ENCODE measurements around the gene IQCN.

Gene IQCN

GRCh38 chr19:18308948-18309325 lies 34.7 kb upstream of the IQCN start:
- Mint-ChIP-seq H3K27ac (no peak overlapping the region), H3K27me3 (ENCODE audit: low read depth) (no peaks in the 10 kb centered on the region), H3K36me3 (ENCODE audit: low read depth) (peaks cover 14% of the 10 kb centered on the region), H3K4me3 (no peak overlapping the region), H3K9me3 (no peaks in the 10 kb centered on the region), H3K4me1 (ENCODE audit: low read depth) (peaks cover 17% of the 10 kb centered on the region)

GRCh38 chr19:18308051-18308947 lies 34.0 kb upstream of the IQCN start:
- peaks cover 22% of the 10 kb centered on the region for H3K4me1 Mint-ChIP-seq (ENCODE audit: low read depth)
- H3K36me3 Mint-ChIP-seq (ENCODE audit: low read depth): peaks cover 14% of the 10 kb centered on the region
- H3K27me3 Mint-ChIP-seq (ENCODE audit: low read depth): no peaks in the 10 kb centered on the region
- H3K27ac Mint-ChIP-seq: no peak overlapping the region
- no peak overlapping the region for H3K4me3 Mint-ChIP-seq
- H3K9me3 Mint-ChIP-seq: no peaks in the 10 kb centered on the region

- no peaks in the 10 kb centered on the region for H3K27me3 Mint-ChIP-seq (ENCODE audit: low read depth)
- peaks cover 23% of the 10 kb centered on the region for H3K4me1 Mint-ChIP-seq (ENCODE audit: low read depth)
- no peaks in the 10 kb centered on the region for H3K9me3 Mint-ChIP-seq
- H3K27ac Mint-ChIP-seq: peak overlapping the region; percentile 93
- H3K36me3 Mint-ChIP-seq (ENCODE audit: low read depth): peaks cover 14% of the 10 kb centered on the region
- H3K4me3 Mint-ChIP-seq: peak overlapping the region; percentile 78
These were observed 33.0 kb upstream of the IQCN start for GRCh38 chr19:18307271-18307681.

GRCh38 chr19:18306888-18307260 lies 32.6 kb upstream of the IQCN start:
- H3K4me3 Mint-ChIP-seq: peak overlapping the region; percentile 78
- no peaks in the 10 kb centered on the region for H3K27me3 Mint-ChIP-seq (ENCODE audit: low read depth)
- no peaks in the 10 kb centered on the region for H3K9me3 Mint-ChIP-seq
- peaks cover 24% of the 10 kb centered on the region for H3K4me1 Mint-ChIP-seq (ENCODE audit: low read depth)
- peaks cover 14% of the 10 kb centered on the region for H3K36me3 Mint-ChIP-seq (ENCODE audit: low read depth)
- H3K27ac Mint-ChIP-seq: peak overlapping the region; percentile 93

- H3K36me3 Mint-ChIP-seq (ENCODE audit: low read depth): peaks cover 14% of the 10 kb centered on the region
- H3K27ac Mint-ChIP-seq: peak overlapping the region; percentile 93
- no peaks in the 10 kb centered on the region for H3K9me3 Mint-ChIP-seq
- peak overlapping the region; percentile 92 for H3K4me3 Mint-ChIP-seq
- H3K4me1 Mint-ChIP-seq (ENCODE audit: low read depth): peaks cover 26% of the 10 kb centered on the region
- H3K27me3 Mint-ChIP-seq (ENCODE audit: low read depth): no peaks in the 10 kb centered on the region
These were observed 32.1 kb upstream of the IQCN start for GRCh38 chr19:18306209-18306887.

GRCh38 chr19:18304458-18305310 lies 30.4 kb upstream of the IQCN start:
- Mint-ChIP-seq H3K27ac (peak overlapping the region; percentile 97), H3K4me1 (ENCODE audit: low read depth) (peaks cover 26% of the 10 kb centered on the region), H3K27me3 (ENCODE audit: low read depth) (no peaks in the 10 kb centered on the region), H3K9me3 (no peaks in the 10 kb centered on the region), H3K36me3 (ENCODE audit: low read depth) (peaks cover 14% of the 10 kb centered on the region), H3K4me3 (peak overlapping the region; percentile 92)

GRCh38 chr19:18304208-18304457 lies 29.9 kb upstream of the IQCN start:
- Mint-ChIP-seq H3K9me3 (no peaks in the 10 kb centered on the region), H3K27me3 (ENCODE audit: low read depth) (no peaks in the 10 kb centered on the region), H3K4me1 (ENCODE audit: low read depth) (peaks cover 26% of the 10 kb centered on the region), H3K27ac (peak overlapping the region; percentile 97), H3K36me3 (ENCODE audit: low read depth) (peaks cover 14% of the 10 kb centered on the region), H3K4me3 (peak overlapping the region; percentile 92)

GRCh38 chr19:18301718-18302111 lies 27.5 kb upstream of the IQCN start:
- H3K36me3 Mint-ChIP-seq (ENCODE audit: low read depth): peaks cover 8% of the 10 kb centered on the region
- no peaks in the 10 kb centered on the region for H3K9me3 Mint-ChIP-seq
- peak overlapping the region; percentile 31 for H3K27ac Mint-ChIP-seq
- H3K4me3 Mint-ChIP-seq: peak overlapping the region; percentile 42
- H3K27me3 Mint-ChIP-seq (ENCODE audit: low read depth): no peaks in the 10 kb centered on the region
- peaks cover 27% of the 10 kb centered on the region for H3K4me1 Mint-ChIP-seq (ENCODE audit: low read depth)

GRCh38 chr19:18300930-18301717 lies 26.9 kb upstream of the IQCN start:
- H3K9me3 Mint-ChIP-seq: peaks cover under 1% of the 10 kb centered on the region
- peak overlapping the region; percentile 42 for H3K4me3 Mint-ChIP-seq
- H3K27me3 Mint-ChIP-seq (ENCODE audit: low read depth): no peaks in the 10 kb centered on the region
- H3K27ac Mint-ChIP-seq: no peak overlapping the region
- H3K36me3 Mint-ChIP-seq (ENCODE audit: low read depth): peaks cover 6% of the 10 kb centered on the region
- peaks cover 26% of the 10 kb centered on the region for H3K4me1 Mint-ChIP-seq (ENCODE audit: low read depth)

GRCh38 chr19:18299654-18300053 lies 25.4 kb upstream of the IQCN start:
- Mint-ChIP-seq H3K9me3 (peaks cover 4% of the 10 kb centered on the region), H3K4me1 (ENCODE audit: low read depth) (peaks cover 28% of the 10 kb centered on the region), H3K36me3 (ENCODE audit: low read depth) (peaks cover 8% of the 10 kb centered on the region), H3K27me3 (ENCODE audit: low read depth) (no peaks in the 10 kb centered on the region), H3K4me3 (no peak overlapping the region), H3K27ac (no peak overlapping the region)

GRCh38 chr19:18298601-18299000 lies 24.3 kb upstream of the IQCN start:
- peaks cover 7% of the 10 kb centered on the region for H3K36me3 Mint-ChIP-seq (ENCODE audit: low read depth)
- H3K27me3 Mint-ChIP-seq (ENCODE audit: low read depth): no peaks in the 10 kb centered on the region
- peaks cover 4% of the 10 kb centered on the region for H3K9me3 Mint-ChIP-seq
- H3K4me1 Mint-ChIP-seq (ENCODE audit: low read depth): peaks cover 32% of the 10 kb centered on the region
- H3K4me3 Mint-ChIP-seq: no peak overlapping the region
- H3K27ac Mint-ChIP-seq: peak overlapping the region; percentile 57

- peaks cover 9% of the 10 kb centered on the region for H3K36me3 Mint-ChIP-seq (ENCODE audit: low read depth)
- peaks cover 4% of the 10 kb centered on the region for H3K9me3 Mint-ChIP-seq
- H3K27ac Mint-ChIP-seq: peak overlapping the region; percentile 65
- peaks cover 35% of the 10 kb centered on the region for H3K4me1 Mint-ChIP-seq (ENCODE audit: low read depth)
- no peaks in the 10 kb centered on the region for H3K27me3 Mint-ChIP-seq (ENCODE audit: low read depth)
- no peak overlapping the region for H3K4me3 Mint-ChIP-seq
These were observed 23.1 kb upstream of the IQCN start for GRCh38 chr19:18297308-18297707.

- peaks cover 44% of the 10 kb centered on the region for H3K4me1 Mint-ChIP-seq (ENCODE audit: low read depth)
- no peaks in the 10 kb centered on the region for H3K27me3 Mint-ChIP-seq (ENCODE audit: low read depth)
- peak overlapping the region; percentile 100 for H3K27ac Mint-ChIP-seq
- H3K9me3 Mint-ChIP-seq: peaks cover 4% of the 10 kb centered on the region
- peak overlapping the region; percentile 78 for H3K4me3 Mint-ChIP-seq
- peaks cover 11% of the 10 kb centered on the region for H3K36me3 Mint-ChIP-seq (ENCODE audit: low read depth)
These were observed 20.8 kb upstream of the IQCN start for GRCh38 chr19:18295034-18295451.

- Mint-ChIP-seq H3K4me3 (peak overlapping the region; percentile 78), H3K4me1 (ENCODE audit: low read depth) (peaks cover 49% of the 10 kb centered on the region), H3K36me3 (ENCODE audit: low read depth) (peaks cover 11% of the 10 kb centered on the region), H3K27me3 (ENCODE audit: low read depth) (no peaks in the 10 kb centered on the region), H3K9me3 (peaks cover 4% of the 10 kb centered on the region), H3K27ac (peak overlapping the region; percentile 100)
These were observed 20.2 kb upstream of the IQCN start for GRCh38 chr19:18294467-18294864.
